SK-N-SH (cell line): Measurements from ENCODE around the gene CRCP. TPM values are rescaled to one million over a fixed set of nuclear protein-coding genes. Genes with fewer than 3 reads are reported as not detected.
"Not testable (repeated sequence)": the region's sequence is repeated elsewhere in the genome, so short reads cannot be mapped to it uniquely, and the experiment has no call there.

ENCODE experiments used
- CTCF ChIA-PET: fragments of 300-600, 350-600 bp; formaldehyde crosslinking; extraction: SDS; loops from one replicate; lab custom pipeline; 2021; lab: Yijun Ruan, JAX
- POLR2A ChIA-PET: fragments of 350-600 bp; sonication (Branson Sonifier 250); formaldehyde crosslinking; extraction: SDS; loops from one replicate; lab custom pipeline; 2020; ENCODE audit warnings: antibody characterized with exemption, inconsistent platforms; lab: Yijun Ruan, JAX
- DNase-seq: peaks from one replicate; pipeline ENCODE4 v3.0.0; 2012
- H2AFZ ChIP-seq: fragments of 200-600 bp; sonication (generic); 2 replicates; pipeline ENCODE4 v1.8.1; 2016; ENCODE audit warnings: antibody characterized with exemption, mild to moderate bottlenecking, low read depth
- H3F3A ChIP-seq: fragments of 200-600 bp; sonication (generic); replicated peaks from 2 replicates; pipeline ENCODE3; 2016; ENCODE audit warnings: antibody characterized with exemption, mild to moderate bottlenecking; ENCODE audit not compliant: insufficient read depth
- H3K27ac ChIP-seq, 2 experiments: fragments of 200-500 bp in 1 of 2; fragments of 200-600 bp in 1 of 2; sonication (Bioruptor generic) in 1 of 2; sonication (generic), shearing (Covaris generic) in 1 of 2; 2 replicates each; pipeline versions ENCODE4 v1.5.1 to v1.6.1; 2014 to 2016; ENCODE audit warnings: low read depth in 2 of 2, inconsistent platforms in 1 of 2, low read length in 1 of 2, mild to moderate bottlenecking in 1 of 2, mixed read lengths in 1 of 2
- H3K27me3 ChIP-seq: fragments of 200-600 bp; sonication (generic), shearing (Covaris generic); 2 replicates; pipeline ENCODE4 v1.6.1; 2016; ENCODE audit warnings: mixed run types; ENCODE audit not compliant: insufficient read depth
- H3K36me3 ChIP-seq, 2 experiments: fragments of 200-500 bp in 1 of 2; fragments of 200-600 bp in 1 of 2; sonication (Bioruptor generic) in 1 of 2; sonication (generic) in 1 of 2; replicated peaks in 1 of 2; 2 replicates each; pipeline versions ENCODE3 to v1.5.1; 2014 to 2016; ENCODE audit warnings: low read length in 1 of 2, mild to moderate bottlenecking in 1 of 2; ENCODE audit not compliant: insufficient read depth in 2 of 2, control insufficient read depth in 1 of 2
- H3K4me1 ChIP-seq, 2 experiments: fragments of 200-500 bp in 1 of 2; fragments of 200-600 bp in 1 of 2; sonication (Bioruptor generic) in 1 of 2; sonication (generic), shearing (Covaris generic) in 1 of 2; 2 replicates each; pipeline versions ENCODE4 v1.5.1 to v1.6.1; 2014 to 2016; ENCODE audit warnings: low read depth in 1 of 2, low read length in 1 of 2, mixed run types in 1 of 2; ENCODE audit not compliant: insufficient read depth in 2 of 2, control insufficient read depth in 1 of 2
- H3K4me2 ChIP-seq: fragments of 200-600 bp; sonication (generic), shearing (Covaris generic); 2 replicates; pipeline ENCODE4 v1.6.1; 2017; ENCODE audit warnings: mixed run types
- H3K4me3 ChIP-seq, 2 experiments: fragments of 200-500 bp in 1 of 2; fragments of 200-600 bp in 1 of 2; sonication (Bioruptor generic) in 1 of 2; sonication (generic), shearing (Covaris generic) in 1 of 2; 2 replicates each; pipeline versions ENCODE4 v1.5.1 to v1.8.1; 2014 to 2016; ENCODE audit warnings: low read depth in 2 of 2, inconsistent platforms in 1 of 2, low read length in 1 of 2, mild to moderate bottlenecking in 1 of 2, mixed read lengths in 1 of 2, moderate library complexity in 1 of 2
- H3K79me2 ChIP-seq: fragments of 200-600 bp; sonication (generic); 2 replicates; pipeline ENCODE4 v1.8.1; 2017; ENCODE audit warnings: mild to moderate bottlenecking; ENCODE audit not compliant: insufficient read depth
- H3K9ac ChIP-seq: fragments of 200-600 bp; sonication (generic); 2 replicates; pipeline ENCODE4 v1.6.1; 2017; ENCODE audit warnings: mixed run types
- H3K9me2 ChIP-seq: fragments of 200-600 bp; sonication (generic); 2 replicates; pipeline ENCODE4 v1.6.1; 2017; ENCODE audit warnings: mixed run types
- H3K9me3 ChIP-seq: fragments of 200-600 bp; sonication (generic); 2 replicates; pipeline ENCODE4 v1.6.1; 2017; ENCODE audit warnings: mixed run types, mild to moderate bottlenecking, moderate library complexity
- H4K20me1 ChIP-seq: fragments of 200-600 bp; sonication (generic); 2 replicates; pipeline ENCODE4 v1.6.1; 2017; ENCODE audit warnings: mild to moderate bottlenecking, mixed run types; ENCODE audit not compliant: insufficient read depth
- CHD2 ChIP-seq: fragments of 150-350 bp; IDR thresholded peaks from 2 replicates; pipeline ENCODE4 v1.6.1; 2018; ENCODE audit warnings: low read length; ENCODE audit not compliant: partially characterized antibody
- ELF1 ChIP-seq: IDR thresholded peaks from 2 replicates; pipeline ENCODE4 v1.4.0; 2012
- JUND ChIP-seq: IDR thresholded peaks from 2 replicates; pipeline ENCODE4 v1.4.0; 2012
- MXI1 ChIP-seq: IDR thresholded peaks from 2 replicates; pipeline ENCODE4 v1.6.1; 2012; ENCODE audit warnings: mild to moderate bottlenecking, low read depth, low read length, improper control_type of control experiment
- REST ChIP-seq: IDR thresholded peaks from 2 replicates; pipeline ENCODE4 v1.6.1; 2012; ENCODE audit warnings: mild to moderate bottlenecking, low read depth, low read length, moderate library complexity
- SIN3A ChIP-seq: IDR thresholded peaks from 2 replicates; pipeline ENCODE4 v1.6.1; 2012; ENCODE audit warnings: low read depth, mild to moderate bottlenecking, low read length, moderate library complexity, borderline replicate concordance
- SMC3 ChIP-seq: IDR thresholded peaks from 2 replicates; pipeline ENCODE4 v1.6.1; 2012; ENCODE audit warnings: low read depth, low read length, improper control_type of control experiment
- TEAD4 ChIP-seq: IDR thresholded peaks from 2 replicates; pipeline ENCODE4 v1.4.0; 2012; ENCODE audit warnings: mild to moderate bottlenecking, borderline replicate concordance; ENCODE audit not compliant: insufficient read depth
- USF2 ChIP-seq: fragments of 150-350 bp; IDR thresholded peaks from 2 replicates; pipeline ENCODE4 v1.6.1; 2017; ENCODE audit warnings: antibody characterized with exemption, low read length, low read depth, borderline replicate concordance
- ZBTB33 ChIP-seq: IDR thresholded peaks from 2 replicates; pipeline ENCODE4 v1.4.0; 2012; ENCODE audit warnings: low read depth, borderline replicate concordance
- WGBS: methylation state at CpG from one replicate; pipeline ENCODE4 v1.1.6; 2017; ENCODE audit warnings: low lambda C conversion rate; 5-methylcytosine and 5-hydroxymethylcytosine counted together
- polyA plus RNA-seq, 3 experiments: library from polyadenylated mRNA; depleted of rRNA; stranded (reverse); fragments of >200 nt; gene quantifications; 2 replicates each; pipeline ENCODE4 v1.2.3, GENCODE V29; 2012

The CRCP gene
- polyA plus RNA-seq, 1 of the 3 experiments (the other 2 are of a cell fraction) = 34.0 TPM

- Histone ChIP-seq H3F3A (peaks cover 6% of the 10 kb centered on the region), H3K27me3 (no peaks in the 10 kb centered on the region), H3K9ac (no peak overlapping the region), H4K20me1 (no peaks in the 10 kb centered on the region), H3K9me2 (no peaks in the 10 kb centered on the region), H3K27ac (no peak overlapping the region), H3K79me2 (no peaks in the 10 kb centered on the region), H3K36me3 (no peaks in the 10 kb centered on the region), H3K4me2 (no peak overlapping the region), H3K9me3 (no peaks in the 10 kb centered on the region), H3K4me1 (no peaks in the 10 kb centered on the region), H2AFZ (no peak overlapping the region), H3K4me3 (no peak overlapping the region)
- no peak for TF ChIP-seq JUND
- TF ChIP-seq SMC3 = no peak
- WGBS = 88% methylated on average over 2 of the region's 2 CpGs
- POLR2A ChIA-PET = no interaction called here
- CTCF ChIA-PET = interaction anchor here (0.6 to 2.9 kb wide), 3 partner anchors 11 to 222 kb away, joined by 3 to 8 read pairs (median 4); no protein-coding TSS in a partner anchor
- DNase-seq = no peak
Observed at GRCh38 chr7:66169616-66170015, 55.0 kb downstream of the CRCP start.

DNA sequence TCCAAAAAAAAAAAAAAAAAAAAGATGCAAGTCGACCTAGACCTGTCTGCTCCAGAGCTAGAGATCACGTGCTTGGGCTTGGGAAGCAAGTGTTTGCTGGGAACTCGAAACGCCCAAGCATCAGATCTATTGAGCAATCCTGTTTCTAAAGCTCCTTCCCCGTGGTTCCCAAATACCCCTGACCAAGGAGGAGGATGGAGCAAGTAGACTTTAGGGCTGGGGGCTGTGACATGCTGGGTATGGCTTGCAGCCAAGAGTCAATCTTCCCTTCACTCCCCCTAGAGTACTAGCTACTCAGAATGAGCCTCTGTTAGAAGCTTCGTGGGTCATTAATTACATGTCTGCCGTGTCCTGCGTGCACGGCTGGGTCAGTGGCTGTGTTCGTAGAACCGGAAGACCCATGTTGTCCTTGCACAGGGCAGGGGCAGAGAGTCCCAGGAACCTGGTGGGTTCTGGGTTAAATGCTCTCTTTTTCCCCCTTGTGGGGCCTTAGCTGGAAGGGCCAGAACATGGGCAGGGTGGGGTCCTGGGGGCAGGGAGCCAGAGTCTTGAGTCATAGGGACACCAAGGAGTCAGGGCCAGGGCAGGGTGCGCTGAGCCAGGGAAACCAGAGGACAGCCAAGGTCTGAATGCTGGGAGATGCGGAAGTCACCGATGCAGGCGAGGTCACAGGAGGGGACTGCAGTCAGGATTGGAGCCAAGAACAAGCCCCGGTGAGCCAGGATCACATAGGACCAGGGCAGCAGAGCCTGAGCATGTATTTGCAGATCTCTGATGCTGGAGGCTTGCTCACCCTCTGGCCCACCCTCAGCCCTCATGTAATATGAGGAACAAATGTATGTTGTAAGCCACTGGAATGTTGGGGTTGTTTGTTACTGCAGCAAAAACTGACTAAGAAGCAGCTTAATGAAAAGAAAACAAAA, 55.9 kb downstream of the CRCP start:
- H2AFZ ChIP-seq = no peak overlapping the region
- DNase-seq = no peak
- H3K4me1 ChIP-seq = no peaks in the 10 kb centered on the region
- no peak overlapping the region for H3K27ac ChIP-seq
- H3K79me2 ChIP-seq = no peaks in the 10 kb centered on the region
- no peaks in the 10 kb centered on the region for H3K36me3 ChIP-seq
- H3K27me3 ChIP-seq = no peaks in the 10 kb centered on the region
- no peak overlapping the region for H3K9ac ChIP-seq
- no peak overlapping the region for H3K4me3 ChIP-seq
- POLR2A ChIA-PET = no interaction called here
- H3F3A ChIP-seq = peaks cover 6% of the 10 kb centered on the region
- TF ChIP-seq USF2 = no peak
- TF ChIP-seq SMC3 = no peak
- no peak for TF ChIP-seq SIN3A
- TF ChIP-seq TEAD4 = no peak
- no peak for TF ChIP-seq ZBTB33
- no peak for TF ChIP-seq MXI1
- no peak for TF ChIP-seq ELF1
- TF ChIP-seq CHD2 = no peak
- TF ChIP-seq REST = no peak
- H4K20me1 ChIP-seq = no peaks in the 10 kb centered on the region
- no peaks in the 10 kb centered on the region for H3K9me2 ChIP-seq
- CTCF ChIA-PET = interaction anchor here (0.7 to 2.9 kb wide), 3 partner anchors 10 to 67 kb away, joined by 3 to 8 read pairs (median 4); no protein-coding TSS in a partner anchor
- H3K4me2 ChIP-seq = no peak overlapping the region
- H3K9me3 ChIP-seq = no peaks in the 10 kb centered on the region
- WGBS = 83% methylated on average over 16 of the region's 16 CpGs

- H3K9me2 ChIP-seq, H4K20me1 ChIP-seq, H3K79me2 ChIP-seq, POLR2A ChIA-PET, H3K9ac ChIP-seq, H3K4me1 ChIP-seq, H2AFZ ChIP-seq, H3K27ac ChIP-seq, H3K36me3 ChIP-seq, H3F3A ChIP-seq, H3K4me2 ChIP-seq, DNase-seq, H3K27me3 ChIP-seq, CTCF ChIA-PET, H3K9me3 ChIP-seq, H3K4me3 ChIP-seq: not testable (repeated sequence)
- WGBS = 82% methylated on average over 9 of the region's 9 CpGs
Observed at GRCh38 chr7:66172536-66173401, 58.1 kb downstream of the CRCP start.
